NCI-H2196 (cell line): ENCODE data around the gene MMAB.

Experiments used
- DNase-seq: peaks from one replicate; lab custom pipeline; 2025; ENCODE audit not compliant: unreplicated experiment; lab: John Stamatoyannopoulos, UW

Gene MMAB

GRCh38 chr12:109573029-109573913, at the start of gene MMAB, which contains the start of gene MVK:
Gene MMAB, minus strand, starts transcription at chr12:109573504. Its CDS starts 24 bp downstream, at chr12:109573480.
Gene MVK, plus strand, starts transcription at chr12:109573794. Its CDS starts 1,029 bp downstream, at chr12:109574823.
- peak; percentile 98 for DNase-seq

GRCh38 chr12:109621901-109622364, 48.6 kb upstream of the MMAB start:
- DNase-seq: peak; percentile 43

GRCh38 chr12:109621211-109621694, 47.9 kb upstream of the MMAB start:
- DNase-seq: peak; percentile 45

- no peak for DNase-seq
Observed at GRCh38 chr12:109619002-109619604, 45.8 kb upstream of the MMAB start.

GRCh38 chr12:109618082-109618481, 44.8 kb upstream of the MMAB start:
- DNase-seq: no peak

GRCh38 chr12:109617491-109617890, 44.2 kb upstream of the MMAB start:
- no peak for DNase-seq

- DNase-seq: no peak
Observed at GRCh38 chr12:109615556-109616229, 42.4 kb upstream of the MMAB start.

- no peak for DNase-seq
Observed at GRCh38 chr12:109613649-109614455, 40.5 kb upstream of the MMAB start.

GRCh38 chr12:109612975-109613502, 39.7 kb upstream of the MMAB start:
- DNase-seq: no peak

GRCh38 chr12:109612003-109612402, 38.7 kb upstream of the MMAB start:
- DNase-seq: no peak

GRCh38 chr12:109611223-109611622, 37.9 kb upstream of the MMAB start:
- DNase-seq: no peak

- no peak for DNase-seq
Observed at GRCh38 chr12:109610523-109610922, 37.2 kb upstream of the MMAB start.

- peak; percentile 9 for DNase-seq
Observed at GRCh38 chr12:109609342-109609741, 36.0 kb upstream of the MMAB start.

- DNase-seq: no peak
Observed at GRCh38 chr12:109608793-109609192, 35.5 kb upstream of the MMAB start.

GRCh38 chr12:109608270-109608669, 35.0 kb upstream of the MMAB start:
- no peak for DNase-seq

GRCh38 chr12:109607618-109608017, 34.3 kb upstream of the MMAB start:
- no peak for DNase-seq

- no peak for DNase-seq
Observed at GRCh38 chr12:109606320-109607028, 33.2 kb upstream of the MMAB start.

- no peak for DNase-seq
Observed at GRCh38 chr12:109605599-109606228, 32.4 kb upstream of the MMAB start.

GRCh38 chr12:109605016-109605415, 31.7 kb upstream of the MMAB start:
- DNase-seq: peak; percentile 26
